HUES64 (cell line): ENCODE data around the gene PTPRN2.

ENCODE experiments used
- H3K27ac ChIP-seq: 2 replicates; pipeline ENCODE4 v1.7.0; 2013; ENCODE audit warnings: low read depth, low read length, inconsistent platforms
- H3K27me3 ChIP-seq: 2 replicates; pipeline ENCODE4 v1.6.1; 2013; ENCODE audit warnings: mild to moderate bottlenecking, low read length; ENCODE audit not compliant: insufficient read depth
- H3K36me3 ChIP-seq: 2 replicates; pipeline ENCODE4 v1.6.1; 2013; ENCODE audit warnings: mild to moderate bottlenecking, low read length; ENCODE audit not compliant: insufficient read depth
- H3K4me1 ChIP-seq: 2 replicates; pipeline ENCODE4 v1.6.1; 2013; ENCODE audit warnings: mild to moderate bottlenecking, low read length, moderate library complexity; ENCODE audit not compliant: insufficient read depth
- H3K4me3 ChIP-seq: 2 replicates; pipeline ENCODE4 v1.5.1; 2013; ENCODE audit warnings: mild to moderate bottlenecking, low read length, moderate library complexity
- H3K9ac ChIP-seq: 2 replicates; pipeline ENCODE4 v1.6.1; 2013; ENCODE audit warnings: mild to moderate bottlenecking, low read depth, low read length
- H3K9me3 ChIP-seq: 2 replicates; pipeline ENCODE4 v1.6.1; 2013; ENCODE audit warnings: low read depth, low read length; ENCODE audit not compliant: insufficient read depth
- WGBS: fragments of 150-250, 120-280 bp; methylation state at CpG from one replicate; pipeline ENCODE4 v1.1.7; 2013; ENCODE audit warnings: missing lambda C conversion rate; 5-methylcytosine and 5-hydroxymethylcytosine counted together

Gene PTPRN2

DNA sequence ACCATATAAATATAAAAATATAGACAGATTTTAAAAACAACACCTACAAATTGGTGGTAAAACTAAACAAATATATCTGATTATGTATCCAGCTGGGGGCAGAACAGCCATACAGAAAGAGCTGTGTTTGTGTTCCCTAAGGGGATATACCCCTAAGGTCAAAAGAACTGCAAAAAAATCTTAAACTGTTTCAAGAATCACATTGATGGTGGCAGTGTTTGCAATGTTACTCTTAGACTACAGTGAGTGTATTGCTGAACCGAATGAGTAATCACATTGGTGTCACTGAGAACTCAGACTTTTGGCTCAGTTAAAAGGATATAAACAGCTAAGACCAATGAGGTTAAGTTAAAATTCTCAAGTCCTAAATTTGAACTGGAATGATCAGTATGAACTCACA is 27.1 kb upstream of the PTPRN2 start:
- H3K9ac ChIP-seq: no peak overlapping the region
- WGBS: 83% methylated on average over 1 of the region's 1 CpG
- peaks cover 8% of the 10 kb centered on the region; the same call in 1 of the 2 replicates for H3K36me3 ChIP-seq
- H3K4me3 ChIP-seq: no peak overlapping the region
- peaks cover 31% of the 10 kb centered on the region for H3K4me1 ChIP-seq
- no peak overlapping the region for H3K27ac ChIP-seq
- H3K9me3 ChIP-seq: no peaks in the 10 kb centered on the region
- H3K27me3 ChIP-seq: no peaks in the 10 kb centered on the region

DNA sequence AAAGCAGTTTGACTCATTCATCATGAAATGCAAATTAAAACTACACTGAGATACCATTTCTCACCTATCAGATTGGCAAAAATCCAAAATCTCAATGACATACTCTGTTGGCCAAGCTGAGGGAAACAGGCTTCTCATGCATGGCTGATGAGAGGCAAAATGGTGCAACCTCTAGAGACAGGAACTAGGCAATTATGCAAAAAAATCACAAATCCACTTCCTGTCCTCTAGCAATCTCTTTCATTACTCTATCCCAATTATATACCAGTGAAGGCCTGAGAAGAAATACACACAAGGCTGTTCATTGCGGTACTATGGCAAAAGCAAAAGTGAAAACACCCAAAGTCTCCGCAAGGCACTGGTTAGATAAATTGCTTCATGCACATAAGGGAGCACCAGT is 25.9 kb upstream of the PTPRN2 start:
- H3K9ac ChIP-seq: no peak overlapping the region
- no peak overlapping the region for H3K27ac ChIP-seq
- WGBS: 96% methylated on average over 2 of the region's 2 CpGs
- H3K27me3 ChIP-seq: no peaks in the 10 kb centered on the region
- H3K36me3 ChIP-seq: peaks cover 13% of the 10 kb centered on the region
- H3K4me3 ChIP-seq: no peak overlapping the region
- H3K9me3 ChIP-seq: no peaks in the 10 kb centered on the region
- peaks cover 26% of the 10 kb centered on the region for H3K4me1 ChIP-seq

DNA sequence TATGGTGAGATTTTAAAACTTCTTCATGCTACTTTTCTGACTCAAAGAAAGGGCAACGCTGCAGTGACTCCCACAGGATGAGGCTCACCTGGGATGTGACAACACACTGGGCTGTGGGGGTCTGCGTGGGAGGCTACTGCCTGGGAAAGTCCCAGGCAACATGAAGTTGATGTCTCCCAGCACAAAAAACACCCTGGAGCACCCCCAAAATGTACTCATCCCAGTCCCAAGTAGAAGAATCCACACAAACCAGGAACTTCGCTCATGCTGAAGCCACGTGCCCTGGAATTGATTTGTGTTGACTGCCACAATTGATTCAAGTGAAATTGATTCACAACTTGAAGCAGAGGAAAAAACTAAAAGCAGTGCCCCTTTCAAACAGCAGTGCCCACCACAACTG is 24.9 kb upstream of the PTPRN2 start:
- Histone ChIP-seq H3K9ac (no peak overlapping the region), H3K27ac (no peak overlapping the region), H3K4me1 (peaks cover 18% of the 10 kb centered on the region), H3K9me3 (no peaks in the 10 kb centered on the region), H3K36me3 (peaks cover 23% of the 10 kb centered on the region), H3K4me3 (no peak overlapping the region), H3K27me3 (no peaks in the 10 kb centered on the region)
- WGBS: 95% methylated on average over 4 of the region's 4 CpGs

DNA sequence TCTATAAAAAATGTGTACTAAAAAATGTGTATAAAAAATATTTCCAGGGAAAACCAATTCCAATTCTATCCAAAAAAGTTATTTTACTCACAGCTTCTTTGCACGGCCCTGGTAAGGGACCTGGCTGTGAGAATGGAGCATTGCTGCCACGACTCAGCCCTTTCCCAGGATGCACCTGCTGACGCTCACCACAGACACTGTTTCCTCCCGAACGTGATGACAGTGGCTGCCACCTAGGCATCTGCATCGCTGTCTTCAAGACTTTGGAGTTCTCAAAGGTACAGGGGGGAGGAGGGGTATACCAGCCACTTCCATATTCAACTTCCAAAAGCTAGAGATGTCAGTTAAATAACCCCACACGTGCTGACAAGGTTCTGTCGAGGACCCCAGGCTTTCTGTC is 23.9 kb upstream of the PTPRN2 start:
- H3K36me3 ChIP-seq: peaks cover 32% of the 10 kb centered on the region
- WGBS: 91% methylated on average over 8 of the region's 8 CpGs
- H3K9me3 ChIP-seq: no peaks in the 10 kb centered on the region
- no peak overlapping the region for H3K4me3 ChIP-seq
- H3K9ac ChIP-seq: no peak overlapping the region
- H3K27ac ChIP-seq: no peak overlapping the region
- peaks cover 9% of the 10 kb centered on the region for H3K4me1 ChIP-seq
- H3K27me3 ChIP-seq: no peaks in the 10 kb centered on the region

DNA sequence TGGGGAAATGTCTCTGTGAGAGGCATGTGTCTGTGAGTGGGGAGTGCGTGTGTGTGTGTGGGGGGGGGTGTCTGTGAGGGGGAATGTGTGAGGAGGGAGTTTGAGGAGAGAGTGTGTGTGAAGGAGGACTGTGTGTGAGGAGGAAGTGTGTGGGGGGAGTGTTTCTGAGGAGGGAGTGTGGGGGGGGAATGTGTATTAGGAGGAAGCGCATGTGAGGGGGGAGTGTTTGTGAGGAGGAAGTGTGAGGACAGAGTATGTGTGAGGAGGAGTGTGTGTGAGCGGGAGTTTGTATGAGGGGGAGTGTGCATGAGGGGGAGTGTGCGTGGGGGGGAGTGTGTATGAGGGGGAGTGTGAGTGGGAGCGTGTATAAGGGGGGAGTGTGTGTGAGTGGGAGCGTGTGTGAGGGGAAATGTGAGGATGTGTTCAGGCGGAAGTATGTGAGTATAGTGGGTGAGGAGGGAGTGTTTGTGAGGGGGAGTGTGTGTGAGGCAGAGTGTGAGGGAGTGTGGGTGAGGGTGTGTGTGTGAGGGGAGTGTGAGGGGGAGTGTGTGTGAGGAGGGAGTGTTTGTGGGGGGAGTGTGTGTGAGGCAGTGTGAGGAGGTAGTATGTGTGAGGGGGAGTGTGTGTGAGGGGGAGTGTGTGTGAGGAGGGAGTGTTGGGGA is 21.8 kb upstream of the PTPRN2 start:
- peaks cover 37% of the 10 kb centered on the region for H3K36me3 ChIP-seq
- H3K4me1 ChIP-seq: no peaks in the 10 kb centered on the region
- H3K27me3 ChIP-seq: no peaks in the 10 kb centered on the region
- H3K9ac ChIP-seq: no peak overlapping the region
- WGBS: 82% methylated on average over 7 of the region's 7 CpGs
- H3K4me3 ChIP-seq: no peak overlapping the region
- H3K27ac ChIP-seq: no peak overlapping the region
- H3K9me3 ChIP-seq: no peaks in the 10 kb centered on the region

DNA sequence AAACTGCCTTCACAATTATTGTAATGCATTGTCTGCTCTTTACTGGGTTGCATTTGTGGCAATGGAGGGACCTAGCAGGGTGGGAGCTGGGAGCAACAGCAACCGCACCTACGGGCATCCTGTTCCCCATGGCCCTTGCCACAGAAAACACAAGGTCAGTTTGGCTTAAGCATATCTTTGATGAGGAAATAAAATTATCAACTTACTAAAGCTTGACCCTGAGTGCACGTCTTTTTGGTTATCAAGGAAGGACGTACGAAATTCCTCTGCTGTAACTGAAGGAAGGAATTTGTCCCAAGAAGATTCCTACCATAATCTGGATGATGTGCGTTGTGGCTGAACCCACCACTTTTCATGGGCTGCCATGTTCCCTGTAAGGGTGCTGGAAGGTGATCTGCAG is 19.9 kb upstream of the PTPRN2 start:
- H3K27me3 ChIP-seq: no peaks in the 10 kb centered on the region
- H3K9ac ChIP-seq: no peak overlapping the region
- no peaks in the 10 kb centered on the region for H3K9me3 ChIP-seq
- H3K36me3 ChIP-seq: peaks cover 37% of the 10 kb centered on the region
- H3K4me3 ChIP-seq: no peak overlapping the region
- 97% methylated on average over 6 of the region's 6 CpGs for WGBS
- no peaks in the 10 kb centered on the region for H3K4me1 ChIP-seq
- H3K27ac ChIP-seq: no peak overlapping the region

DNA sequence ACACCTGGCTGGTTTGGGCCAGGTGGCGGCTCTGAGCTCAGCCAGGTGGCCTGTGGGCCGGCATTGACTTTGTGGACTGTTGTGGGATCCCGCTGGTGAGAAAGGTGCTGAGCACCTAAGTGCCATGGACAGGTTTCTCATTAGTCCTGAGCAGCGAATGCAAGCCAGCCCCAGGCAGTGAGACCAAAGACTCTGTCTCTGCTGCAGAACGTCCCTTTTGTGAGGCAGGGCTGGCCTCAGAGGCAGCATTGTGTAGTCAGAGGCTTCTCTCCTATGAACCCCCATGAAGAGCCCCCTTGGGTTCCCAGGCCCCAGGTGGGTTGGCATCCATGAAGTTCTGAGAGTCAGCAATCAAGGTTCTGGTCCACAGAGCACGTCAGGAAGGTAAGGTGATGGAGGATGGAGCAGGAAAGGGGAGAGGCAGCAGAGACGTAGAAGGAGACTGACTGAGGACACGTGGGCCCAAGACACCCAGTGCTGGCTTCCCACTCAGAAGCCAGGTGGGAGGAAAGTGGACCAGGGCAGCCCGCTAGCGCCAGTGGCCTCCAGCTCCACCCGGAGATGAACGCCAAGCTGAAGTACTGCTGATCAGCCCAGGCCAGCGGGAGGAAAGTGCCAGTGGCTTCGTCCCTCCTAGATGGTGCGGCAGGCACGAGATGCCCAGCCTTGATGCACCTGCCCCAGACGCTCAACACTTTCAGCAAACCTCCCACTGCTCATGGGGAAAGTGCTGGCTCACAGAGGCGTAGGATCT is 19.2 kb upstream of the PTPRN2 start:
- no peaks in the 10 kb centered on the region for H3K4me1 ChIP-seq
- 94% methylated on average over 18 of the region's 18 CpGs for WGBS
- H3K27me3 ChIP-seq: no peaks in the 10 kb centered on the region
- H3K9me3 ChIP-seq: no peaks in the 10 kb centered on the region
- H3K36me3 ChIP-seq: peaks cover 37% of the 10 kb centered on the region
- no peak overlapping the region for H3K4me3 ChIP-seq
- no peak overlapping the region for H3K27ac ChIP-seq
- no peak overlapping the region for H3K9ac ChIP-seq

DNA sequence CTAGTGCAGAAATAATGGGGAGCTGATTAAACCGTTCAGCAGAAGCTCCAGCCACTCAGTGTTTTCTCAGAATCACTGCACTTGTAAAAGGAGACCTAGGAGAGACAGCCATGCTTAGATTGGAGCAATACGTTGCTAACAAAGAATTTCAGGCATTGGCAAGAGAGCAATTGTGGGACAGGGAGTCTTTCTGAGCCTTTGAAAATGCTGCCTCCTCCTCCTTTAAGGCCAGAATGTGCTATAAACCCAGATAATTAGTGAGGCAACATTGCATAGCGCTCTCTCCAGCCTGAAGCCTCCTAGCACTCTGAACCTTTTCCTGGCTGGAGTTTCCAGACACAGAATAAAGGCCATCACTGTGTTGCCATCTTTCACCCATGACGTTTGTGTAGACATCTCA is 18.5 kb upstream of the PTPRN2 start:
- WGBS: 92% methylated on average over 4 of the region's 4 CpGs
- Histone ChIP-seq H3K27me3 (no peaks in the 10 kb centered on the region), H3K9me3 (no peaks in the 10 kb centered on the region), H3K27ac (no peak overlapping the region), H3K4me1 (no peaks in the 10 kb centered on the region), H3K9ac (no peak overlapping the region), H3K36me3 (peaks cover 33% of the 10 kb centered on the region), H3K4me3 (no peak overlapping the region)

DNA sequence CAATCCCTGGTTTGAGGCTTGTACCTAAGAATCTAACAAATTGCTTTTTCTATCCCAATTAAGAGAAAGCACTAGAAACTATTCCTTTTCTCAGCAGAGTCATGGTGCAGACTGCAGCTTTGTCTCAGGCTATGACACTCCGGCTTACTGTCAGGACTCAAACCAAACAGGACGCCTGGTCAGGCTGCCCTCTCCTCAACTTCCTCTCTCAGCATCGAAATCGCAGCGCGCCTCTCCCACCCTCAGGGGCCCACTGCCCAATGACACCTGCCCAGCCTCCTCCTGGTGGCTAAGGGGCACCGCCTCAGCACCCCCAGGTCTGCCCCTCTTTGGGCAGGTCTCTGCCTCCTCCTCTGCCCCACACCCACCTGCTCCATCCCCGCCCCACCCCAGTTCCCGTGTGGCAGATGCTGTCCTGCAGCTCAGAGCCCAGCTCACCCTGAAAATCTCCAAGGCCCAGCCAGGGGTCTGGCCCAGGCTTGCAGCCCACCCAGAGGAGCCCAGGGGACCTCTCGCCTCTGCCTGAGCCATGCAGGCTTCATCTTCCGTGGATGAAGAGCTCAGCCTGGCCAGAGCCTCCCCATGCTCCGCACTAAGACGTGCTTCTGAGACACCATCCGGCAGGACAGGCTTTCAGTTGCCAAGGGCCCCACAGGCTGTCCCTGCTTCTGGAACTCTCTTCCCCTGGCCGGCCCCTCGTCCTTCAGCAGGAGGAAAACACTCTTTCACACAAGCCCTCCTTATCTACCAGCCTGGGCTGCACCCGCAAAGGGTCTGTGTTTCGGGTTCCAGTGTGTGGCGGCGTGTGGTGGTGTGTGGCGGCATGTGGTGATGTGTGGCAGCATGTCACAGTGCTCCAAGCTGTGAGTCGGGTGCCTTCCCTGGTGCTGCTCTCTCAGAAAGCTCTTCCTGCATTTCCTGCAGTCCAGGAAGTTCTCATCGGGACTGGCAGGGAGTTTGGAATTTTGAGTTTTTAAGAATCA is 16.4 kb upstream of the PTPRN2 start:
- H3K27ac ChIP-seq: no peak overlapping the region
- peaks cover 26% of the 10 kb centered on the region for H3K36me3 ChIP-seq
- no peaks in the 10 kb centered on the region for H3K27me3 ChIP-seq
- H3K4me1 ChIP-seq: no peaks in the 10 kb centered on the region
- H3K9ac ChIP-seq: no peak overlapping the region
- no peak overlapping the region for H3K4me3 ChIP-seq
- 94% methylated on average over 23 of the region's 23 CpGs for WGBS
- no peaks in the 10 kb centered on the region for H3K9me3 ChIP-seq

DNA sequence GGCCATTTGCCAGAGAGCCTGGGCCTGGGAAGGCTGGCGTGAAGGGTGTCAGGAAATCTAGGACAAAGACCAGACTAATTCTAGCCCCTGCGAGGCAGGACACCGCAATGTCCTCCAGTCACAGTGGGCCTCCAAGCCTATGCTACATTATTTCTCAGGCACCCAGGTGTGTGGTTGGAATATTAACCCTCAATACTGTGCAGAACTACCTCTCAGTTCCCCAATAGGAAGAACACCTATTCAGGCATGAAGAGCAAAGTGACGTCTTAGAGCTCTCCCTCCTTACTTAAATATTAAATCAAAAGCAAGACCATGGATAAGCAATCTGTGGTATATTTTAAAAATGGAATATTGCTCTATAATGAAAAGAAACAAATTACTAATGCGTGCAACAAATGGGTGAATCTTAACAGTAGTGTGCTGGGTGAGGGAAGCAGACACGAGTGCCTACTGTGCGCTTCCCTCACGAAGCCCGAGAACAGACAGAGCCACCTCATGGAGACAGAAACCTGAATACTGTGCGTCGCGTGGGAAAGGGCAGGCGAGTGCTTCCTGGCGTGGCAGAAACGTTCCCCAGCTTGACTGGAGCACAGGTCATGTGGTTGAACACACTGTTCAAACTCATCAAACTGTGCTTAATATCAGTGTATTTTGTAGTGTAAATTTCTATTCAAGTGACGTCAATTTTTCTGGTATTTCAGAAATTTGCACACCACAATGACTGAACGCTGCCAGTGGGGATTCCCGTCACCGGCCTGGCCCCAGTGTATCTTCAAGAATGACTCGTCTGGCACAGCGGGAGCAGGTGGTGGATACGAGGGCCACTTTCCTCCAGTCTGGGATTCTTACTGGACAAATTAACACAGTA is 15.5 kb upstream of the PTPRN2 start:
- Histone ChIP-seq H3K9me3 (no peaks in the 10 kb centered on the region), H3K36me3 (peaks cover 20% of the 10 kb centered on the region), H3K27ac (no peak overlapping the region), H3K4me1 (no peaks in the 10 kb centered on the region), H3K4me3 (no peak overlapping the region), H3K27me3 (no peaks in the 10 kb centered on the region), H3K9ac (no peak overlapping the region)
- 90% methylated on average over 21 of the region's 22 CpGs for WGBS
